ENCODE data around the gene TMEM181. TPM values are rescaled to one million over a fixed set of nuclear protein-coding genes. Genes with fewer than 3 reads are reported as not detected.

TMEM181 gene
- total RNA-seq, 4 donors from 2014 or later: 21.6 to 31.6 (median 26.0) TPM

DNA sequence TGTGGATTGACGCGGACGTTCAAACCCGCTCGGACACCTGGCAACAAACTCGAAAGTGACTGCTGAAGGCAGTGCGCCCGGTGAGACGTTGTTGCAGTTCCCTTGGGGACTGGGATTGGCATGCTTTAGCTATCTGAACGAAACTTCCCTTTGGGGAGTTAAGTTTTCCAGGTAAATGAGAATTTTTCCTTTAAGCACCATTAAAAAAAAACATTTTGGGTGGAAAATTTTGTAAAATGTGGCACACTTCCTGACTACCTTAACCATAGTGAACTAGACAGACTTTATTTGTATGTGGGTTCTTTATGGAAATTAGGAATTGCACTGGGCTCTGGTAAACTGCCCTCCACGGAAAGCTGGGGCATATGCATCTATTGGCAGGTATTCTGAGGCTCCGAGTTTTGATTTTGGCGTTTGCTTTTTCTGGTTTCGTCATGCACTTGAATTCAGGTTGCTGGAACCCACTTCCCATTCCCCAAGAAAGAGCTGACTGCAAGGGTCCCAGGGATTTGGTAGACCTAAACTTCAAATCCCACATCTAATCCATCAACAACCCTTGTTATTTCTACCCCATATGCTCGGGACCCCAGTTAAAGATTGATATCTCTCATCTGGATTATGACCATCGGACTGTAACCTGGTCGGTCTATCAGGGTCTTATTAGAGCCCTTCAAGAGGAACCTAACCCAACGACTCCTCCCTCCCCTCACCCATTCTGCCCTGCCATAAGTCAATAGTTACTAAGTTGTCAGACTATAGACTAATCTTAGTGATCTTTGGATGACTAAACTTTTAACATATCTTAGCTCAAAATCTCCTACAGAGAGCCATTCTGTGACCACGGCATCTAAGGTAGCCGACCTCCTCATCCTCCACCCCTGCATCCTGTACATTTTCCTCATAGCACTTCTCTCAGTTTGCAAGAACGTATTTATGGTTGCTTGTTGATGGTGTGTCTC, 85.5 kb downstream of the TMEM181 start:
- intact Hi-C loops (cut with DNase I): no loop called here
- no peaks in the 10 kb centered on the region for H3K9me3 ChIP-seq

DNA sequence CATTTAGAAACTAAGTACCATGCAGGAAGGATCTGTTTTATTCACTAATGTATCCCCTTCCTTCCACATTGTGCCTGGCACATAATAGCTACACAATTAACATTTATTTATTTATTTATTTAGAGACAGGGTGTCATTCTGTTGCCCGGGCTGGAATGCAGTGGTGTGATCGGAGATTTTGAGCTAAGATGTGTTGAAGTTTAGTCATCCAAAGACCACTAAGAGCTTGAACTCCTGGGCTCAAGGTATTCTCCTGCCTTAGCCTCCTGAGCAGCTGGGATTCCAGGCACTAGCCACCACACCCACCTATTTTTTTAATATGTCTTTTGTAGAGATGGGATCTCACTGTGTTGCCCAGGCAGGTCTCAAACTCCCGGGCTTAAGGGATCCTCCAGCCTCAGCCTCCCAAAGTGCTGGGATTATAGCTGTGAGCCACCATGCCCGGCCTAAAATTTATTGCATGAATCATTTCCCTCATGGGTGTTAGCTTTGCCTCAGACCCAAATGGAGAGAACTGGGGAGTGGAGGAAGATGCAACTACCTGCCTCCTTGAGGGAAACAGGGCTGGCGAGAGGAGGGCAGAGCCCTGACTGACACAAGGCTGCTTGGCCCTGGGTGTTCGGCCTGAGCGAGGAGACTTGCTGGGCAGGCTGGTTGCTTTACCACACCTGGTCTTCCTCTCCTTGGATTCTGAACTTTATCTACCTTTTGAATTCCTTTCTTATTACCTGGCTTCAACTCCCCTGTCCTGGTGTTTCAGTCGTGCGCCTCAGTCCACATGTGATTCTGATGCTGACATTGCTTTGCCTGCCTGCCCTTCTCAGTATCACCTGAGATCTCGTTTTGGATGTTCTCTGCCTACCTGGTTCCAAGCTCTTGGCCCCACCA, 86.4 kb downstream of the TMEM181 start:
- no peaks in the 10 kb centered on the region for H3K27me3 ChIP-seq
- H3K4me3 ChIP-seq: no peak overlapping the region
- H3K4me1 ChIP-seq: peaks cover 36 to 58% (median 45%) of the 10 kb centered on the region in 4 donors
- intact Hi-C loops (cut with DNase I): no loop called here
- no peaks in the 10 kb centered on the region for H3K9me3 ChIP-seq
- DNase-seq (ENCODE audit: extremely low spot score): peak; percentile 86
- peak overlapping the region in 1 of 4 donors; percentile 99 for H3K27ac ChIP-seq (replicated peaks in 1 of 4)
- TF ChIP-seq, protein P1, sequence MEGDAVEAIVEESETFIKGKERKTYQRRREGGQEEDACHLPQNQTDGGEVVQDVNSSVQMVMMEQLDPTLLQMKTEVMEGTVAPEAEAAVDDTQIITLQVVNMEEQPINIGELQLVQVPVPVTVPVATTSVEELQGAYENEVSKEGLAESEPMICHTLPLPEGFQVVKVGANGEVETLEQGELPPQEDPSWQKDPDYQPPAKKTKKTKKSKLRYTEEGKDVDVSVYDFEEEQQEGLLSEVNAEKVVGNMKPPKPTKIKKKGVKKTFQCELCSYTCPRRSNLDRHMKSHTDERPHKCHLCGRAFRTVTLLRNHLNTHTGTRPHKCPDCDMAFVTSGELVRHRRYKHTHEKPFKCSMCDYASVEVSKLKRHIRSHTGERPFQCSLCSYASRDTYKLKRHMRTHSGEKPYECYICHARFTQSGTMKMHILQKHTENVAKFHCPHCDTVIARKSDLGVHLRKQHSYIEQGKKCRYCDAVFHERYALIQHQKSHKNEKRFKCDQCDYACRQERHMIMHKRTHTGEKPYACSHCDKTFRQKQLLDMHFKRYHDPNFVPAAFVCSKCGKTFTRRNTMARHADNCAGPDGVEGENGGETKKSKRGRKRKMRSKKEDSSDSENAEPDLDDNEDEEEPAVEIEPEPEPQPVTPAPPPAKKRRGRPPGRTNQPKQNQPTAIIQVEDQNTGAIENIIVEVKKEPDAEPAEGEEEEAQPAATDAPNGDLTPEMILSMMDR (IDR thresholded peaks at IDR 0.05): no peak
- TF ChIP-seq EP300 (IDR thresholded peaks at IDR 0.05): no peak
- no peak for TF ChIP-seq POLR2AphosphoS5 (IDR thresholded peaks at IDR 0.05)
- no peak for TF ChIP-seq POLR2A (IDR thresholded peaks at IDR 0.05; ENCODE audit: low read depth)
- no peaks in the 10 kb centered on the region for H3K36me3 ChIP-seq
- 82% methylated on average over 10 of the region's 10 CpGs for WGBS

More for the DNA sequence above, 85.5 kb downstream of the TMEM181 start:
- peak; percentile 70 for DNase-seq (ENCODE audit: extremely low spot score)
- WGBS: 33% methylated on average over 20 of the region's 21 CpGs
- peaks cover 45 to 68% (median 51%) of the 10 kb centered on the region in 4 donors for H3K4me1 ChIP-seq
- peak overlapping the region; percentile 94 to 99 (median 97) for H3K27ac ChIP-seq (replicated peaks in 1 of 4)
- TF ChIP-seq POLR2AphosphoS5 (IDR thresholded peaks at IDR 0.05): no peak
- TF ChIP-seq POLR2A (IDR thresholded peaks at IDR 0.05; ENCODE audit: low read depth): no peak
- TF ChIP-seq EP300 (IDR thresholded peaks at IDR 0.05): no peak
- TF ChIP-seq, protein P1 (IDR thresholded peaks at IDR 0.05): no peak
- peaks cover 0 to 5% (median 2%) of the 10 kb centered on the region in 4 donors for H3K36me3 ChIP-seq
- H3K4me3 ChIP-seq: peak overlapping the region; percentile 75 to 95 (median 88)
- H3K27me3 ChIP-seq: no peaks in the 10 kb centered on the region

DNA sequence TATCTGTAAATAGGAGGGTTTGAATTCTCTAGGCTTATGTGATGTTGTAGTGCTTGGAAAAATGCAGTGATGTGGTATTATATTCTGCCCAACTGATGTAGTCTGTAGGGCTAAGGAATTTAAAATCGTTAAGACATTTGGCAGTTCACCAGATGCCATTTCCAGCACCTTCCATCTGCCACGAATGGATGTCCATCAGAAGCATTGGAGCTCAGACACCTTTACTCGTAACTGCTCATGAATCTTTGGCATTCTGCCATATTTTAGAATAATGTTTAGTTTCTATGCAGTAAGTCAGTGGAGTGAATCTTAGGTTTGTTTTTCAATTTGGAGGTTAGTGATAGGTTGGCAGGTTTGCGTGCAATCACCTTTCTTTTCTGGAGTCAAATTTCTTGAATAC, 87.6 kb downstream of the TMEM181 start:
- no peaks in the 10 kb centered on the region for H3K36me3 ChIP-seq
- H3K4me3 ChIP-seq: no peak overlapping the region
- no peaks in the 10 kb centered on the region for H3K9me3 ChIP-seq
- peak; percentile 29 for DNase-seq (ENCODE audit: extremely low spot score)
- H3K4me1 ChIP-seq: peaks cover 24 to 46% (median 34%) of the 10 kb centered on the region in 4 donors
- 56% methylated on average over 4 of the region's 4 CpGs for WGBS
- intact Hi-C loops (cut with DNase I): no loop called here
- peak overlapping the region in 2 of 4 donors; percentile 64 to 99 for H3K27ac ChIP-seq (replicated peaks in 1 of 4)
- H3K27me3 ChIP-seq: no peaks in the 10 kb centered on the region
- TF ChIP-seq, protein P1 (IDR thresholded peaks at IDR 0.05): no peak
- TF ChIP-seq POLR2A (IDR thresholded peaks at IDR 0.05; ENCODE audit: low read depth): no peak
- no peak for TF ChIP-seq POLR2AphosphoS5 (IDR thresholded peaks at IDR 0.05)
- no peak for TF ChIP-seq EP300 (IDR thresholded peaks at IDR 0.05)

DNA sequence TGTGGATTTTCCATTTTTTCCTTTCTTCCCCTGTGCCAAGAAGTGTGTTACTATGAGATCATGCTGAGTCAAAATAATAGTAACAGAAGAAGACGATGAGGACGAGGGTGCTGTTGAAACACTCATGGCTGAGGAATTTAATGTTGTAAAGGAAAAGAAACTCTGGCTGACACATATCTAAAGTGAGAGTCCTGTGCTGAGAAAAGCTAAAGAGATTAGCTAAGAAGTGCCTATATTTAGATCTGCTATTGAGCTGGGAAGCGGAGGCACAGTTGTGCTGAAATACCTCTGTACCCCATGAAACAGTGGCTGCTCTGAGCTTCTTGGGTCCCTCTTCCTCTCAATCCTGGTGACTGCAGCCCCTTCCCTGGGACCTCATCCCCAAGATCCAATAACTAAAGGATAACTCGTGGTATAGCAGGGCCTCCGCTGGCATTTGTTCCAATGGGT, 88.8 kb downstream of the TMEM181 start:
- Histone ChIP-seq H3K4me1 (peaks cover 15 to 40% (median 25%) of the 10 kb centered on the region in 4 donors), H3K9me3 (no peaks in the 10 kb centered on the region), H3K27me3 (no peaks in the 10 kb centered on the region), H3K4me3 (no peak overlapping the region), H3K27ac (replicated peaks in 1 of 4) (peak overlapping the region in 3 of 4 donors; percentile 46 to 99 (median 64)), H3K36me3 (no peaks in the 10 kb centered on the region)
- intact Hi-C loops (cut with DNase I): no loop called here
- peak; percentile 87 for DNase-seq (ENCODE audit: extremely low spot score)
- 54% methylated on average over 5 of the region's 5 CpGs for WGBS
- peak in 1 of 2 donors; percentile 49 for TF ChIP-seq POLR2AphosphoS5 (IDR thresholded peaks at IDR 0.05)
- no peak for TF ChIP-seq EP300 (IDR thresholded peaks at IDR 0.05)

All from esophagus muscularis mucosa (tissue), 4 donors.